AG04449 (cell line): ENCODE results near the gene ARHGEF4.
"Not testable (repeated sequence)": the region's sequence is repeated elsewhere in the genome, so short reads cannot be mapped to it uniquely, and the experiment has no call there.

Source experiments
- CTCF ChIA-PET: fragments of 350-600 bp; formaldehyde crosslinking; extraction: SDS; loops from one replicate; lab custom pipeline; 2021; ENCODE audit warnings: antibody characterized with exemption; lab: Yijun Ruan, JAX
- POLR2A ChIA-PET: fragments of 400-600, 350-600 bp; formaldehyde crosslinking; extraction: SDS; loops from one replicate; lab custom pipeline; 2020; ENCODE audit warnings: antibody characterized with exemption, inconsistent platforms; lab: Yijun Ruan, JAX
- DNase-seq: peaks from one replicate; pipeline ENCODE4 v3.0.0-alpha.2; 2010; ENCODE audit warnings: low read depth, low spot score
- H3K4me3 ChIP-seq: 2 replicates; pipeline ENCODE4 v1.5.1; 2011; ENCODE audit warnings: low read depth, mild to moderate bottlenecking, control low read depth, low read length
- CTCF ChIP-seq: IDR thresholded peaks from one replicate; pipeline ENCODE4 v1.5.1; 2011; ENCODE audit warnings: mild to moderate bottlenecking, moderate library complexity, low read length, control low read depth, inconsistent platforms; ENCODE audit not compliant: insufficient read depth; ENCODE audit errors: missing control alignments

The ARHGEF4 gene

GRCh38 chr2:131077182-131077846 is 240.6 kb downstream of the ARHGEF4 start:
- no peak for TF ChIP-seq CTCF
- ChIA-PET POLR2A (no interaction called here), CTCF (no interaction called here)

GRCh38 chr2:131077966-131078365 is 241.3 kb downstream of the ARHGEF4 start:
- CTCF ChIA-PET: no interaction called here
- H3K4me3 ChIP-seq: no peak overlapping the region
- DNase-seq: no peak
- TF ChIP-seq CTCF: no peak
- POLR2A ChIA-PET: no interaction called here

More at GRCh38 chr2:131077182-131077846, 240.6 kb downstream of the ARHGEF4 start:
- no peak overlapping the region for H3K4me3 ChIP-seq
- no peak for DNase-seq

GRCh38 chr2:131079931-131080330 is 243.2 kb downstream of the ARHGEF4 start:
- H3K4me3 ChIP-seq, CTCF ChIA-PET, DNase-seq, POLR2A ChIA-PET: not testable (repeated sequence)

GRCh38 chr2:131081190-131081589 is 244.5 kb downstream of the ARHGEF4 start:
- no peak overlapping the region for H3K4me3 ChIP-seq
- ChIA-PET CTCF (no interaction called here), POLR2A (no interaction called here)
- no peak for DNase-seq
- TF ChIP-seq CTCF: no peak

- no peak for DNase-seq
- ChIA-PET CTCF (interaction anchor here (0.6 kb wide), 1 partner anchor 8 kb away, joined by 3 read pairs; the partner anchor contains the start of gene FAM168B), POLR2A (no interaction called here)
- no peak for TF ChIP-seq CTCF
- no peak overlapping the region for H3K4me3 ChIP-seq
Measured at GRCh38 chr2:131085646-131086045, 248.9 kb downstream of the ARHGEF4 start.

- ChIA-PET CTCF (interaction anchor here (0.8 to 6.6 kb wide), 3 partner anchors 11 to 41 kb away, joined by 3 to 32 read pairs (median 4); partner anchors contain the start of gene PLEKHB2), POLR2A (interaction anchor here (0.6 to 1.3 kb wide), 2 partner anchors 11 to 75 kb away, joined by 3 read pairs; no protein-coding TSS in a partner anchor)
- no peak for TF ChIP-seq CTCF
Measured at GRCh38 chr2:131092458-131093005, 255.8 kb downstream of the ARHGEF4 start.

More at GRCh38 chr2:131092458-131093005, 255.8 kb downstream of the ARHGEF4 start:
- H3K4me3 ChIP-seq: peak overlapping the region; percentile 80
- DNase-seq: no peak
